Vagina (tissue), 2 donors: ENCODE data around the gene TBC1D22A.

ENCODE experiments used
- POLR2AphosphoS5 ChIP-seq, 2 donors: sonication (generic); formaldehyde crosslinking; IDR thresholded peaks; one replicate each; pipeline ENCODE4 v1.9.0; 2017; ENCODE audit warnings: antibody characterized with exemption in 2 of 2, mild to moderate bottlenecking in 2 of 2, low read depth in 1 of 2; ENCODE audit not compliant: insufficient read depth in 1 of 2
- TF ChIP-seq, protein P1 (sequence below), 3 experiments: fragments of 450-650 bp in 2 of 3; fragments of 200-600 bp in 1 of 3; sonication (generic) in 1 of 3; IDR thresholded peaks; one replicate each; pipeline ENCODE4 v1.5.1; 2017 to 2019; ENCODE audit warnings: antibody characterized with exemption in 3 of 3, mild to moderate bottlenecking in 2 of 3, moderate library complexity in 2 of 3

DNA sequence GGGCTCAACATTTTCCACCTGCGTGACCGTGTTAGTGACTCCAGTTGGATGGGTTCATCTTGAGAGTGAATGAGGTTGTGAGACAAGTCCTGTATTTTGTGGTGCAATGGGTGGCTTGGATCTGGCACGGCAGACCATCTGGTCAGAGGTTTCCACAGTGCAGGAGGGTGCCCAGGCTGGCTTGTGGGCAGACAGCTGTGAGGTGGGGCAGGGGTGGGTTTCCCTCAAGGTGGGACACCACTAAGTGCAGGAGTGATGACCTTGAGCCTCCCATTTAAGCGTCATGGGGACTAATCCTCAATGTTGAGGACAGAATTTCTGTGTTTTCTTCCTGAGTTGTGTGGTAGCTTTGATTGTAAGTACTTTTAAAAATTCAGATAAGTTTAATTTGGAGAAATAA lies 220.6 kb downstream of the TBC1D22A start:
- no peak for TF ChIP-seq POLR2AphosphoS5 (IDR thresholded peaks at IDR 0.05; ENCODE audit: insufficient read depth in 1 of 2, low read depth in 1 of 2)
- TF ChIP-seq, protein P1, sequence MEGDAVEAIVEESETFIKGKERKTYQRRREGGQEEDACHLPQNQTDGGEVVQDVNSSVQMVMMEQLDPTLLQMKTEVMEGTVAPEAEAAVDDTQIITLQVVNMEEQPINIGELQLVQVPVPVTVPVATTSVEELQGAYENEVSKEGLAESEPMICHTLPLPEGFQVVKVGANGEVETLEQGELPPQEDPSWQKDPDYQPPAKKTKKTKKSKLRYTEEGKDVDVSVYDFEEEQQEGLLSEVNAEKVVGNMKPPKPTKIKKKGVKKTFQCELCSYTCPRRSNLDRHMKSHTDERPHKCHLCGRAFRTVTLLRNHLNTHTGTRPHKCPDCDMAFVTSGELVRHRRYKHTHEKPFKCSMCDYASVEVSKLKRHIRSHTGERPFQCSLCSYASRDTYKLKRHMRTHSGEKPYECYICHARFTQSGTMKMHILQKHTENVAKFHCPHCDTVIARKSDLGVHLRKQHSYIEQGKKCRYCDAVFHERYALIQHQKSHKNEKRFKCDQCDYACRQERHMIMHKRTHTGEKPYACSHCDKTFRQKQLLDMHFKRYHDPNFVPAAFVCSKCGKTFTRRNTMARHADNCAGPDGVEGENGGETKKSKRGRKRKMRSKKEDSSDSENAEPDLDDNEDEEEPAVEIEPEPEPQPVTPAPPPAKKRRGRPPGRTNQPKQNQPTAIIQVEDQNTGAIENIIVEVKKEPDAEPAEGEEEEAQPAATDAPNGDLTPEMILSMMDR (IDR thresholded peaks at IDR 0.05), result no peak
